ENCODE data around the gene CACNA1B. TPM values are rescaled to one million over a fixed set of nuclear protein-coding genes. Genes with fewer than 3 reads are reported as not detected.
"Not testable (repeated sequence)": the region's sequence is repeated elsewhere in the genome, so short reads cannot be mapped to it uniquely, and the experiment has no call there.

Gene CACNA1B
- total and polyA plus RNA-seq, 2 donors from 2014 or later = 0.03 TPM; not detected in 1

DNA sequence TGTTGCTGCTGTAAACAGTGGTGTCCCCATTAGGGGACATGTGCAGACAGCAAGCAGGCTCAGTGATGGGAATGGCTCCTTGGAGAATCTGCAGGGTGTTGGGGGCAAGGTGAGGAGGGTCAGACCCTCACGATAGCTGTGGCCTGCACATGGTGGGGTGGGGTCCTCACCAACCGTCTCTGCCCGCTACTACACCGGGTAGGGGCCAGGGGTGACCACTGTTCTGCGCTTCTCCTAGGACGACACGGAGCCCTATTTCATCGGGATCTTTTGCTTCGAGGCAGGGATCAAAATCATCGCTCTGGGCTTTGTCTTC, 4.9 kb downstream of the CACNA1B start:
- no peak for DNase-seq
- Histone ChIP-seq H3K9me3 (ENCODE audit: control insufficient read depth in 2 of 3, insufficient read depth in 1 of 3, low read length in 3 of 3) (no peaks in the 10 kb centered on the region), H3K4me3 (ENCODE audit: low read length in 3 of 3) (no peak overlapping the region), H3K36me3 (ENCODE audit: control insufficient read depth in 2 of 3, insufficient read depth in 3 of 3, low read length in 3 of 3) (no peaks in the 10 kb centered on the region), H3K4me1 (ENCODE audit: control insufficient read depth in 2 of 3, insufficient read depth in 2 of 3, low read depth in 1 of 3, low read length in 3 of 3) (peaks cover 0 to 4% (median 0%) of the 10 kb centered on the region in 3 donors), H3K27me3 (ENCODE audit: control insufficient read depth, insufficient read depth, low read length) (no peaks in the 10 kb centered on the region), H3K27ac (ENCODE audit: low read depth in 2 of 2, low read length in 2 of 2) (no peak overlapping the region), H3K9ac (ENCODE audit: low read length in 3 of 3) (no peak overlapping the region)
- TF ChIP-seq, protein P1, sequence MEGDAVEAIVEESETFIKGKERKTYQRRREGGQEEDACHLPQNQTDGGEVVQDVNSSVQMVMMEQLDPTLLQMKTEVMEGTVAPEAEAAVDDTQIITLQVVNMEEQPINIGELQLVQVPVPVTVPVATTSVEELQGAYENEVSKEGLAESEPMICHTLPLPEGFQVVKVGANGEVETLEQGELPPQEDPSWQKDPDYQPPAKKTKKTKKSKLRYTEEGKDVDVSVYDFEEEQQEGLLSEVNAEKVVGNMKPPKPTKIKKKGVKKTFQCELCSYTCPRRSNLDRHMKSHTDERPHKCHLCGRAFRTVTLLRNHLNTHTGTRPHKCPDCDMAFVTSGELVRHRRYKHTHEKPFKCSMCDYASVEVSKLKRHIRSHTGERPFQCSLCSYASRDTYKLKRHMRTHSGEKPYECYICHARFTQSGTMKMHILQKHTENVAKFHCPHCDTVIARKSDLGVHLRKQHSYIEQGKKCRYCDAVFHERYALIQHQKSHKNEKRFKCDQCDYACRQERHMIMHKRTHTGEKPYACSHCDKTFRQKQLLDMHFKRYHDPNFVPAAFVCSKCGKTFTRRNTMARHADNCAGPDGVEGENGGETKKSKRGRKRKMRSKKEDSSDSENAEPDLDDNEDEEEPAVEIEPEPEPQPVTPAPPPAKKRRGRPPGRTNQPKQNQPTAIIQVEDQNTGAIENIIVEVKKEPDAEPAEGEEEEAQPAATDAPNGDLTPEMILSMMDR (IDR thresholded peaks at IDR 0.05; ENCODE audit: borderline replicate concordance, extremely low read depth, insufficient read depth) = no peak
- intact Hi-C loops (cut with DNase I) = no loop called here
- no peak for FAIRE-seq

DNA sequence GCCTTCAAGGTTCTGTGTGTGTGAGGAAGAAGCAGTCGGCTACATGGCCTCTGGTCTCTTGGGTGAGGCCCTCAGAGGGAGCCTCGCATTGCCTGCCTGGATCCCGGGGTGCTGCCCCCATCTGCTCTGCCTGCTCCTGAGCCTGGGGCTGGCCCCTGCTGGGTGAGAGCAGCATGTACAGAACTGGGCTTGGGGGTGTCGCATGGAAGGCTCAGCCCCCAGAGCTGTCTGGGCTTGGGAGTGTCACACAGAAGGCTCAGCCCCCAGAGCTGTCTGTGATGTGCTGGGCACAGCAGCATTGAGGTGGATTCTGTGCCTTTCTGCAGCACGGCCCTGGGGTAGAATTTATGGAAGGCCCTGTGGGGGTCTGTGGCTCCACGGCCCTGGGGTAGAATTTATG, 6.4 kb downstream of the CACNA1B start:
- FAIRE-seq; H3K9ac ChIP-seq (ENCODE audit: low read length in 3 of 3); DNase-seq; H3K36me3 ChIP-seq (ENCODE audit: control insufficient read depth in 2 of 3, insufficient read depth in 3 of 3, low read length in 3 of 3); intact Hi-C loops (cut with DNase I); H3K4me1 ChIP-seq (ENCODE audit: control insufficient read depth in 2 of 3, insufficient read depth in 2 of 3, low read depth in 1 of 3, low read length in 3 of 3); H3K9me3 ChIP-seq (ENCODE audit: control insufficient read depth in 2 of 3, insufficient read depth in 1 of 3, low read length in 3 of 3); H3K27ac ChIP-seq (ENCODE audit: low read depth in 2 of 2, low read length in 2 of 2); H3K27me3 ChIP-seq (ENCODE audit: control insufficient read depth, insufficient read depth, low read length); H3K4me3 ChIP-seq (ENCODE audit: low read length in 3 of 3): not testable (repeated sequence)

DNA sequence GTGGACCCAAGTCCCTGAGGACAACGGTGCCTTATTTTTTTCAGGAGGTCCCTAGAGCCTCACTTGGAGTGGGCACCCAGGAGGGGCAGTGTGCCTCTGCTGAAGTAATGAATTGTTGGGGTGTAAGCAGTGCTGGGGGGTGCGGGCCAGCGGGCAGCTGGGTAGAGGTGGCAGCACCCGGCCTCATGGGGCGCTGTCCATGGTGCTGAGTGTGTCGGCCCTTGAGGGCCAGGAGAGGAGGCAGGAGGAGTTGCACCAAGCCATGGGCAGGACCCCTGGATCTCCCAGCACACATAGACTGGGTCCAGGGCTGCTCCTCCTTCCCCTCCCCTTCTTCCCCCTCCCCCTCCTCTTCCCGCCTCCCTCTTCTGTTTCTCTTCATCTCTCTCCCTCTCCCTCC, 7.0 kb downstream of the CACNA1B start:
- H3K36me3 ChIP-seq (ENCODE audit: control insufficient read depth in 2 of 3, insufficient read depth in 3 of 3, low read length in 3 of 3); H3K4me3 ChIP-seq (ENCODE audit: low read length in 3 of 3); H3K27me3 ChIP-seq (ENCODE audit: control insufficient read depth, insufficient read depth, low read length); H3K4me1 ChIP-seq (ENCODE audit: control insufficient read depth in 2 of 3, insufficient read depth in 2 of 3, low read depth in 1 of 3, low read length in 3 of 3); H3K9me3 ChIP-seq (ENCODE audit: control insufficient read depth in 2 of 3, insufficient read depth in 1 of 3, low read length in 3 of 3); FAIRE-seq; H3K9ac ChIP-seq (ENCODE audit: low read length in 3 of 3); intact Hi-C loops (cut with DNase I); H3K27ac ChIP-seq (ENCODE audit: low read depth in 2 of 2, low read length in 2 of 2): not testable (repeated sequence)
- DNase-seq = peak in 3 of 5 donors; percentile 13 to 48 (median 17)

DNA sequence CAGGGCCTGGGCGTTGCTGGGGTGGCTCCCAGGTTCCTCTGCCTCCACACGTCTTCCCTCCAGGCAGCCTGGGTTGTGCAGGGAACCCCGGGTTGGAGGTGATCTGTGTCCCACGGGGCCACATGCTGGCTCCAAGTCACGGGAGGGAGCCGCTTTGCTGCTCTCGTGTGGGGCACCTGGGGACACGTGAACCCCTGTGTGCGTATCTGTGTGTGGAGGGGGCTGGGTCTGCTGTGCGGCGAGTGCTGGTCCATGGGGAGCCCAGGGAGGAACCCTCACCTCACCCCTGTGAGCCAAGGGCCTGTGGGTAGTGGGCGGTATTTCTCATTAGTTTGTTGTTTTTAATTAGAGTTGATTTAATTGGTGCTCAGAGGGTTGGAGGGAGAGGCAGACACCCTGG, 7.5 kb downstream of the CACNA1B start:
- FAIRE-seq; H3K36me3 ChIP-seq (ENCODE audit: control insufficient read depth in 2 of 3, insufficient read depth in 3 of 3, low read length in 3 of 3); H3K9ac ChIP-seq (ENCODE audit: low read length in 3 of 3); DNase-seq; H3K27me3 ChIP-seq (ENCODE audit: control insufficient read depth, insufficient read depth, low read length); H3K9me3 ChIP-seq (ENCODE audit: control insufficient read depth in 2 of 3, insufficient read depth in 1 of 3, low read length in 3 of 3); H3K4me1 ChIP-seq (ENCODE audit: control insufficient read depth in 2 of 3, insufficient read depth in 2 of 3, low read depth in 1 of 3, low read length in 3 of 3); H3K4me3 ChIP-seq (ENCODE audit: low read length in 3 of 3); intact Hi-C loops (cut with DNase I); H3K27ac ChIP-seq (ENCODE audit: low read depth in 2 of 2, low read length in 2 of 2): not testable (repeated sequence)

DNA sequence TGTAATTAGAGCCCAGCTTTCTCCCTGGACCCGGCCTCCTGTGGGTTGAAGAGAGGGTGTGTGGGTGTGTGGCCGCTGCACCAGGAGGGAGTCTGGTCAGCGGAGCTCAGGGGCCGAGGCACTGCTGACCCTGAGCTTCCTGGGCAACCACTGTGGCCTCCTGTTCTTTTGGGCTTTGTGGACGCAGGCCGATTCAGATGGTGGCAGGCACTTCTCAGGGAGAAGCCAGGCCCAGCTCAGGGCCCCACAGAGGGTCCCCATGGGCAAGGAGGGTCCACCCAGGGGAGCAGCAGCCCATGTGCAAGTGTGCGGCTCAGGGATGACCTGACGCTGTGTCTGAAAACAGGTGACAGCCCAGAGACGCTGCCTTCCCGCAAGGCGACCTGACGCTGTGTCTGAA, 11.0 kb downstream of the CACNA1B start:
- H3K27ac ChIP-seq (ENCODE audit: low read depth in 2 of 2, low read length in 2 of 2); intact Hi-C loops (cut with DNase I); H3K27me3 ChIP-seq (ENCODE audit: control insufficient read depth, insufficient read depth, low read length); H3K9ac ChIP-seq (ENCODE audit: low read length in 3 of 3); H3K4me1 ChIP-seq (ENCODE audit: control insufficient read depth in 2 of 3, insufficient read depth in 2 of 3, low read depth in 1 of 3, low read length in 3 of 3); H3K36me3 ChIP-seq (ENCODE audit: control insufficient read depth in 2 of 3, insufficient read depth in 3 of 3, low read length in 3 of 3); FAIRE-seq; H3K4me3 ChIP-seq (ENCODE audit: low read length in 3 of 3); H3K9me3 ChIP-seq (ENCODE audit: control insufficient read depth in 2 of 3, insufficient read depth in 1 of 3, low read length in 3 of 3); DNase-seq: not testable (repeated sequence)

DNA sequence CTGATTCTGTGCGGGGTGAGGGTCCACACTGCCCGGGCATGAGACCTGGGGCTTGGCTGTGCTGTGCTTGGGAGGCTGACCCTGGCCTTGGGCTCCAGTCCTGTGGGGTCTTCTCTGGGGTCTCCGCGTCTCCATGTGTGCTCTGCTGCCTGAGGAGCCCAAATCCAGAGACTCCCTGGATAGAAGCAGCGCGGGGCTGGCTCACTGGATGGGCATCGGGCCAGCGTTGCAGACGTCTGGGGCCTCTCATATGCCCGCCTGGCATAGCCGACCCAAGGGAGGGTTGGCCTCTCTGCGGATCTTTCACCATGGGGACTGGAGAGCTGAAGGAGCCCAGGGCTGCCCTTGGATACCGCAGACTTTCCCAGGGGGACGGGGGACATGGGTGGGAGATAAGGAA, 12.4 kb downstream of the CACNA1B start:
- H3K27me3 ChIP-seq (ENCODE audit: control insufficient read depth, insufficient read depth, low read length); H3K4me3 ChIP-seq (ENCODE audit: low read length in 3 of 3); H3K9me3 ChIP-seq (ENCODE audit: control insufficient read depth in 2 of 3, insufficient read depth in 1 of 3, low read length in 3 of 3); H3K36me3 ChIP-seq (ENCODE audit: control insufficient read depth in 2 of 3, insufficient read depth in 3 of 3, low read length in 3 of 3); intact Hi-C loops (cut with DNase I); FAIRE-seq; H3K9ac ChIP-seq (ENCODE audit: low read length in 3 of 3); H3K27ac ChIP-seq (ENCODE audit: low read depth in 2 of 2, low read length in 2 of 2); H3K4me1 ChIP-seq (ENCODE audit: control insufficient read depth in 2 of 3, insufficient read depth in 2 of 3, low read depth in 1 of 3, low read length in 3 of 3); DNase-seq: not testable (repeated sequence)

DNA sequence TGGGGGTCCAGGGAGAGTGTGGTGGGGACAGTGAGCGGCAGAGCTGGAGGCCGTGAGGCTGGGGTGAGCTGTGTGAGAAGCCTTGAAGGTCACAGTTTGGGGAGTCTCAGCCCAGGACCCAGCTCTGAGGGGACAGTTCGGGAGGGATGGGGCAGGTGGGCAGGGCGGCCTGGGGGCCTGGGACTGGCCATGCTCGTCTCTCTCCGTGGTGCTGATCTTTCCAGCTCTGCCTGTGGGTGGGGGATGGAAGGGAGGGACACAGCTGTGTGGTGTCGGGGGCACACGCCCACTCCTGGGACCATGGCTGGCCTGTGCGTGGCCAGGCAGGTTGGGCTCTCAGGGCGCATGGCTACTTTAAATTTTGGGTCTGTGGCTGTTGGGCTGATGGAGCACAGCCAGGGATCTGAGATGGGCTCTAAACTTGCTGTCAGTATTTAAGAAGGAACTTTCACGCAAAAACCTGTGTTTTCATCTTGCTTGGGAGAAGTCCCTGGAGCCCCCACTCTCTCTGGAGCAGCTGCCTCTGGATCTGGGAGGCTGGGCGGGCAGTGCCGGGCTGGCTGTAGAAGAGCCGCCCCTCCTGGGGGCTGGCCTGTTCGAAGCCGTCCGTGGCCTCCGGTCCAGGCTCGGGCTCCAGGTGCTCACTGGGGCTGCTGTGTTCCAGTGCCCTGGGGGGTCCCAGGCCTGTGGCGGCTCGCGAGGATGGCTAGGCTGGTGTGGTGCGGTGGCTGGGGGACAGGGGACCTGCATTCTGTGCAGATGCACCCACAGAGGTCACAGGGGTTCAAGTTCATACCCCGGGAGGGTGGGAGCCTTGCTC, 13.4 kb downstream of the CACNA1B start:
- FAIRE-seq = not testable (repeated sequence)

More for the DNA sequence above, 13.4 kb downstream of the CACNA1B start:
- H3K9me3 ChIP-seq (ENCODE audit: control insufficient read depth in 2 of 3, insufficient read depth in 1 of 3, low read length in 3 of 3); H3K27me3 ChIP-seq (ENCODE audit: control insufficient read depth, insufficient read depth, low read length); H3K4me3 ChIP-seq (ENCODE audit: low read length in 3 of 3); H3K27ac ChIP-seq (ENCODE audit: low read depth in 2 of 2, low read length in 2 of 2); H3K4me1 ChIP-seq (ENCODE audit: control insufficient read depth in 2 of 3, insufficient read depth in 2 of 3, low read depth in 1 of 3, low read length in 3 of 3); intact Hi-C loops (cut with DNase I); DNase-seq; H3K36me3 ChIP-seq (ENCODE audit: control insufficient read depth in 2 of 3, insufficient read depth in 3 of 3, low read length in 3 of 3); H3K9ac ChIP-seq (ENCODE audit: low read length in 3 of 3): not testable (repeated sequence)

Data from kidney (tissue), 14 donors.